Stimulated activated CD8-positive, alpha-beta memory T cell treated with anti-CD3 and anti-CD28 coated beads, Interleukin-2, amount 100 ng/mL, for 1 hour (primary cell): ENCODE measurements around the gene ATP6V0E2.

Experiments
- DNase-seq, 2 donors: peaks; one replicate each; pipeline ENCODE4 v3.0.0-alpha.2; 2020; ENCODE audit warnings: low read depth in 2 of 2

The ATP6V0E2 gene

DNA sequence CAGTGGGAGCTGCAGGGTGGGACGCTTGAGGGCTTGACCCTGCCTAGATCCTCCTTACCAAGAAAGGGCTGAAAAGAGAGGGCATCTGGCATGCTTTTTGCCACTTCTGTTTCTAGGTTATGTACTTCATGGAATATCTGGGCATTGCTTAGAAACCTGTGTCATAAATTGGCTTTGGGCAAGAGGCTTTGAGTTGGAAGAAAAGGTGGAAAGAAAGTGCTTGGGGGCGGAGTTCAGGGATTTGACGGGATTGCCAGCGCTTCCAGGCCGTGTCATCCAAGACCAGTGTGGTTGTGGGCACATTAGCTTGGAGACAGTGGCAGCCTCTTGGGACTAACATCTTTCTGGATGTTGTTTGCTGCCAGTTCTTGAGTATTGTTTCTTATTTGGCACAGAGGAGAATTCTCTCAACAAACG, 34.8 kb upstream of the ATP6V0E2 start:
- no peak for DNase-seq

DNA sequence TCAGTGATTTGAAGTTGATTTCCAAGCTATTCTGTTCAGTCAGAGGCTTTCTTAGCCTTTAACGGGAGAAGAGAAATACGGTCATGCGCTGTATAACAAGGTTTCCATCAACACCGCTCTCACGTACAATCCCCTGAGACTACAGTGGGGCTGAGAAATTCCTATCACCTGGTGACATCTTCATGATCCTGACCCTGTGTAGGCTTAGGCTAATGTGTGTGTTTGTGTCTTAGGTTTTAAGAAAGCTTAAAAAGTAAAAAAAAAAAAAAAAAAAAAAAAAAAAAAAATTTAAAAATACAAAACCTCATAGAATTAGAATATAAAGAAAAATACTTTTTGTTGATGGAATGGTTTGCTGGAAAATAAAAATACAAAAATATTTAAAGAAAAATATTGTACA, 33.8 kb upstream of the ATP6V0E2 start:
- DNase-seq, result no peak

DNA sequence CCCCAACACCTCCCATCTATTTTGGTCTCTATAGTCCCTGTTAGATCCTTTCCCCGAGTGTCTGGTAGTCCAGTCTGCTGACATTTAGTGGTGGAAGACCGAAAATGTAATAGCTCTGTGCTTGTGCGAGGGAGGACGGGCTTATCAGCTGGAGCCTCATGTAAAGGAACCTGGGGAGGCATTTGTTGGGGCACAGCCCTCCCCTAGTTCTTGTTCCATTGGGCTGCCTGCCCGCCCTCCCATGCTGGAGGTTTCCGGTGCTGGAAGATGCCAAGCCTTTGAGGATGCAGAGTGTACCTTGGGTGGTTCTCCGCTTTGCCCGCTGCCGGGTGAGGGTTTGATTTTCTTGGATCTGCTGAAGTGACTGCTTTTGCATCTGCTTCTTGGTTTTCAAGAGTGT, 30.2 kb upstream of the ATP6V0E2 start:
- no peak for DNase-seq

DNA sequence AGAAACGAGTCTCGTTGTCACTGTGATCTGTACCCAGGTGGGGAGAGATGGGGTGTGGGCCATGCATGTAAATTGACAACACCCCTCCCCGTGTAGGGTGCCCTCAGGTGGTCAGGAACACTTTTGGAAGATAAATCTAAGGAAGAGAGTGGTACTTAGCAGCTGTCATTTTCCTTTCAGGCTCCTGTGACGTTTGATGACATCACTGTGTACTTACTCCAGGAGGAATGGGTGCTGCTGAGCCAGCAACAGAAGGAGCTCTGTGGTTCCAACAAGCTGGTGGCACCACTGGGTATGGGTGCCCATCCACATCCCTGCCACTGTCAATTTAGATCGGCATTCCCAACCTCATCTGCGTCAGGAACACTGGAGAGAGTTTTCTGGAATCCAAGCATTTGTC, 29.3 kb upstream of the ATP6V0E2 start:
- DNase-seq, result no peak

DNA sequence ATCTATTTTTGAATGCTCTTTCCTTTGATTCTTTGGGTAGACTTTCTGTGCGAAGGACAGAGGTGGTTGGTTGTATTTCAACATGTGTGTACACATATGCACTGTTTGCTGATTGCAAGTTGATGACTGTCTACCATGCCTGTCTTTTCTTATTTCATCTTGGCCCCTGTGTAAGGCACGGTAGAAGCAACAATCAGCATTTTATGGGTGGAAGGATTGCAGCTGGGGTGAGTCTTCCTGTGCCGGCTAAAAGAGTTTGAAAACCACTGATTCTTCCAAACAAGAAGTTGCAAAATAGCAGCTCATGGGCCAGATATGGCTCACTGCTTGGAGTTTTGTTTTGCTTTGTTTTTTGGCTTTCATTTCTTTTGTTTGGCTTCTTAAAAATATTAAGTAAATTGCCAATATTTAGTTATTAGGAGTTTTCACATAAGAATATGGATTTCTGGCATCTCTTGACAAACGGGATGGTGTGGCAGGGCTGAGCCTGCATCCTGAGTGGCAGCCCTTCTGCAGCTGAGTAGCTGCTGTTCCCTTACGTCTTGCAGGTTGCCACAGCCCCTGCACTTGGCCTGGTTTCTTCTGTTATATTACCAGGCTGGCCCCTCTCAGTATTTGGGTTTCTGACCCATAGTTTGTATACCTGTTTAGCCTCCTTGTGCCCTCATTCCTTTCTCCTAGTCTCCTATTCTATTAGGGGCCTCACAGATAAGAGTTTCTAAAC, 28.4 kb upstream of the ATP6V0E2 start:
- no peak for DNase-seq

DNA sequence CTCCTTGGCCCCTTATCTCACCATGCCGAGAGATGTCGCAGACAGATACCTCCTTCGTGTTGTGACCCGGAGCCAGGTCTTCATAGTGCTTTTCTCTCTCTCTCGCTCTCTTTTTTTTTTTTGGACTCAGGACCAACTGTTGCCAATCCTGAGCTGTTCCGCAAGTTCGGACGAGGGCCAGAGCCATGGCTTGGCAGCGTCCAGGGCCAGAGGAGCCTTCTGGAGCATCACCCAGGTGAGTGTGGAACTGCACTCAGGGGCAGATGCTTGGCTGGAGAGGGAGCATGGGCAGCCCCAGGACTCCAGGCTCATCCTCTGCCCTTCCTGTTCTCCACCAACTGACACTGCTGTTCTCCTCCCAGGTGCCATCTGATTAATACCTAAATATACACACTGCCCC, 27.7 kb upstream of the ATP6V0E2 start:
- DNase-seq, result no peak

DNA sequence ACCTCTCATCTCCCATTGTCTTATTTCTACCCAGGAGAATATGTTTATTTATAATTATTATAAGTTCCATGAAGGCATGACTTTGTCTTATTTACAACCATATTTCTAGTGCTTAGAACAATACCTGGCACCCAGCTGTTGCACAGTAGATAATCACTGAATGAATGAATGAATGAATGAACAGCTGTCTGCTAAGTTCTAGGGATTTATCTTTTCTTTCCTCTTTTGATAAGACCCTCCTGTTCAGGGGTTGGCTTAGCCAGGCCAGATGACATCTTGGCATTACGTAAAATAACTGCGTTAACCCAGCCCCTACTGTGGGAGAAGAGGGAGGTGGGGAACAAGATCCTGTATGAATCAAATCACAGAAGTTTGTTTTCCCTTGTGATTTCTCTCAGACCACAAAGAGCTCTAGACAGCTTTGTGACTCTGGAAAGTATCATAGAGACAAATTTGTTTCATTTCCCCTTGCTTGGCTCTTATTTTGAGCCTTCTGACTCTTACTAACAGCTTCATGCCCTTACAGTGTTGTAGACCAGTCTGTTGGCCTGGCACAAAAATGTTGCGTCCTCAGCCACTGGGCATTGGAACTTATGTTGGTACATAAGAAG, 27.2 kb upstream of the ATP6V0E2 start:
- no peak for DNase-seq

DNA sequence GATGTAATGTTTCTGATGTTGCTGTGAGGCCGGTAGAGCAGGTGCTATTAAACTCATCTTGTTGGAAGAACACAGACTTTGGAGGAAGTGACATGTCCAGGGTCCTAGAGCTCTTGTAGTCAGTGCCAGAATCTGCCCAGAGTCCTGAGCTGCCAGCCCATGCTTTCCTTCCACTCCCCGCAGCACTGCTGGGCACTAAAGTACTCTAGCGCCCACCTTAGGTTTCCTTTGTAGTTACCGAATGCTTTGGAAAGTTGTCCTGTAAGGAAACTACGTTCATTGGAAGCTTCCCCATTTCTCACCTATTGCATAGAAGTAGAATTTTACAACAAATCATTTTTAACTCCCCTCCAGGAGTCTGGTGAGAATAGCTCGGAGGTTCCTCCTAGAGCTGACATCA, 24.6 kb upstream of the ATP6V0E2 start:
- DNase-seq, result no peak

DNA sequence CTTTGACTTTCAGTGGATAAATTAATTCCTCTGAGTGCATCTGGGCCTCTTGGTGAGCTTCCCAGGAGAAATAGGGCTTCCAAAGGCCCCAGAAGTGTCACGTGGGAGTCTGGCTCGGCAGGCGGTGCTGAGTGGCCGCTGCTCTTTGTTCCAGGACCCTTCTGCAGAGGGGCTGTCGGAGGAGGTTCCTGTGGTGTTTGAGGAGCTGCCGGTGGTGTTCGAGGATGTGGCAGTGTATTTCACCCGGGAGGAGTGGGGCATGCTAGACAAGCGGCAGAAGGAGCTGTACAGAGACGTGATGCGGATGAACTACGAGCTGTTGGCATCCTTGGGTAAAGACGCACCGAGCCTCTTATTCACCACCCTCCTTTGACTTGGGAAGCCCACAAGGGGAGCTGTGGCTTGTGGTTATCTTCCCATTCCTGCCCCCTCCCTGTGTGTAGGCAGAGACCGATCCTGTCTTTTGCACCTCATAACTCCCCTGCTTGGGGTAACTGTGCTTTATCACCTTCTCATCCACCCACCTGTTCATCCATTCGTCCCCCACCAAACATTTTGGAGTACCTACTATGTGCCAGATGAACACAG, 23.7 kb upstream of the ATP6V0E2 start:
- no peak for DNase-seq

DNA sequence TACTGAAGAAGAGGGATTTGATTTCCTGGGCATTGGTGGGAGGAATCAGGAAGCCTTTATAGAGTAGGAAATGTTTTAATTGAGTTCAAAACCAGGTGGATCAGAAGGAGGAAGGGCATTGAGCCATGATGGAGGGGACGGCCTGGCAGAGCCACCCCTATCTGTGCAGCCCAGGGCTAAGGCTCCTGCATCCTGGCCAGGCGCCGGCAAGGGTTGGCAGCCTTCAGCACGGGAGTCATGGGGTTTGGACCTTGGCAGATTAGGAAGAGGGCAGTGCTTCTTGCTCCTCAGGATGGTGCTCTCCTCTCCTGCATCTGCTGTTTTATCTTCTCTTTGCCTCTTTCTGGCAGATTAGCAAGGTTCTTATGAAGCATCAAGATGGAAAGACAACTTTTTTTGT, 23.1 kb upstream of the ATP6V0E2 start:
- DNase-seq, result no peak

DNA sequence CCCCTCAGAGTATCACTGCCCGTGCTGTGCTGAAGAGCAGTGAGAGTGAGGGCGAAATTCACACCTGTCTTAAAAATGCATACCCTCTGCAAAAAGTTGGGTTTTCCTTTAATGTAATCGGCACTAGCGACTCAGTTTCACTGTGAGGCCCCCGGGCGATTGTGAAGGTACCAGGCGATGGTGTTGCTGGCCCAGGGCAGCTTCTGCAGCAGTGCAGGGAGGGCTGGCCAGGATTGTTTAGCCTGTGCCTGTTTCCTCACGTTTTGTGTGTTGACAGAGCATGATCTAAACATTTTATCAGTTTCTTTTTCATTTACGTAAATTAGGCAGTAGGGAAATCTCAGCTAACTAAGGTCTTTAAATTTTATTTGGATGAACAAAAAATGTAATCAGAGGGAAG, 22.3 kb upstream of the ATP6V0E2 start:
- DNase-seq, result no peak

DNA sequence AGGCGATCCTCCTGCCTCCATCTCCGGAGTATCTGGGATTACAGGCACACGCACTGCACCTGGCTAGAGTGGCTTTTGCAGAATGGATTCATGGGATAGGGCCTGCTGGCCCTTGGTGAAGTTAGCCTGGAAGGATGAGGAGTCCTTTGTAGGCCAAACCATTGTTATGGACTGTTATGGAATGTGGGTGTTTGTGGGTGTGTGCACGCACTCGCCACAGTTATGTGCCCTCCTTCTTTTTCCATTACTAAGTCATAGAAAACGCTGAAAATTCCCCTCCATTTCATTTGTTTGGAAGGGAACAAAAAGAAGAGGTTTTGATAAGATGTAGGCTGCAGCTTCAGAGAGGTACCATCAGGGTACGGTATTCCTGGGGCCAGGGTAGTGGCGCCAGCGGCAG, 20.6 kb upstream of the ATP6V0E2 start:
- no peak for DNase-seq

DNA sequence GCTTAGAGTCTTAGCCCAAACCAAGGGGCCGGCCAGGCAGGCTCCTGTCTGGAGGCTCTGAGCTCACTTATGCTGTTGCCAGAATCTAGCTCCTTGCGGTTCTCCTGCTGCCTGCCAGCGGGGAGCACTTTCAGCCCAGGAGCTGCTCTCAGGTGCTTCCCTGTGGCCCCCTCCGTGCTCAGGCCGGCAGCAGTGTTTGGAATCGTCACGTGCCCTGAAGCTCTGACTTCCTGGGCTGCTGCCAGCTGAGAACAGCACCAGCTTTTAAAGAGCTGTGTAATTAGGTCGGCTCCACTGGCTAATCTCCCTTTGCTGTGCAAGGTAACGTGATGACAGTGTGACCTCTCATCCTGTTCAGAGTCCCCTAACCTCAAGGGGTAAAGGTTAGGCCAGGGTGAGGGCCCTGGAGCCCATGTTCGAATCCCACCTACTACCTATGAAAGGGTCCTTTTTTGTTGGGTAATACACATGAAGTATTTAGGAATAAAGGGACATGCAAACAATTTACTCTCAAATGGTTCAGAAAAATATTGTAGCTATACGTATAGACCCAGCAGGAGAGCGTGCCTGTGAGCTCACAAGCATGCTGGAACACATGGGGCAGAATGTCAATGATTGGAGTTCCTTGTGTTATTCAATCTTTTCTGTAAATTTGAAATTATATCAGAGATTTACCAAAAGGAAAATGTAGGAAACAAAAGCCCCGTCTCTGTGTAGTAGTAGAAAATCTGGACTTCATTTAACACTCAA, 19.0 kb upstream of the ATP6V0E2 start:
- no peak for DNase-seq

DNA sequence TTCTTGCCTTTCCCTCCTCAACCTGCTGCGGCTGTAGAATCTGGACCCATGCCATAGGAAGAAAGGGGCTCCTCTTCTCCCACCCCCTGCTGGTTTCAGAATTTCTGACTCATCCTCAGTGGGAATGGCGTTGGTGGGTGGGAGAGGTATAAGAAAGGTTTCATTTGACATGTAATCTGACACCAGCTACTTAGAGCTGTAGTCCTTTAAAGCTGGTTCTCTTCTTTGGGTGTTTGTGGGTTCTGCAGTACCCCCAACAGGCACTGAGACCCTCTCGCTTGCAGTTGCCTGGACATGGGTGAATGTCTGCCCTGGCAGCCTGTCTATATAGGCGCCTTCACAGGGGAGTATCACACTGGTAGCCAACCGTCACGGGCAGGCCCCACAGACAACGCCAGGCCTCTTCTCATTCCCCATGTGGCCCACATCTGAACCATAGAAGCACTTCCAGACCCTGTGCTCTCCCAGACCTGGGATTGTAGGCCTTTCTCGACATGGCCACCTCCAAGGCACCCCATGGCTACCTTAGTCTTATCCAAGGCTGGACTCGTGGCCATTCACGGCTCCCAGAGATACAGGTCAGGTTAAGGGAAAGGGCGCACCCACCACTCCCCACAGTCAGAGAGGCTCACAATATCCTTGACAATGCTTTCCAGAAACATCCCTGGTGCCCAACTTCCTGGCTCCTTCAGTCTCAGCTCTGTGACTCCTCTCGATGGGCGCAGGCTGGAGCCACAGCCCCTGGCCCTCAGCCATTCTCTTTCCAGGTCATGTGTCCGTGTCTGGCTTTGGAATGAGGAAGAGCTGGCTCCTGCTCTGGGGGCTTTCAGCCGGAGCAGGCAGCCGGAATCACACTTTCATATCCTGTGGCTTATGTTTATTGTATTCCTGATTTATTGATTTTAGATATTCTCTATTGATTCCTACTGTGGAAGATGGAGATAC, 18.1 kb upstream of the ATP6V0E2 start:
- no peak for DNase-seq

DNA sequence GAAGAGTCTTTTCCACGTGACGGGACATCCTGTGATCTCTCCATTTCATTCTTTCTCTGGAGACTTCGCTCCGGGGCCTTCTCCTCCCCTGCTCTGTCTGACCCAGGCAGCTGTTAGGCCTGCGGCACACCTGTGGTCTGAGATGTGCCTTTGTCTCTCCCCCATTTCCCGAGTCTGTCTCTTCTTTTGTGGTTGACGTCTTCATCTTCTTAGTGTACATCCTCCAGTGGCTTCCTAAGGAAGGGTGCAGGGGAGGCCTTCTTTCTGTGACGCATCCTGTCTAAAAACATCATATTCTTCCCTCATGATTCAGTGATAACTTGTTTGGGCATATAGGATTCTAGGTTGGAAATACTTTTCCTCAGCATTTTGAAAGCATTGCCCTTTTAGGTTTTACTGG, 17.2 kb upstream of the ATP6V0E2 start:
- DNase-seq, result no peak

DNA sequence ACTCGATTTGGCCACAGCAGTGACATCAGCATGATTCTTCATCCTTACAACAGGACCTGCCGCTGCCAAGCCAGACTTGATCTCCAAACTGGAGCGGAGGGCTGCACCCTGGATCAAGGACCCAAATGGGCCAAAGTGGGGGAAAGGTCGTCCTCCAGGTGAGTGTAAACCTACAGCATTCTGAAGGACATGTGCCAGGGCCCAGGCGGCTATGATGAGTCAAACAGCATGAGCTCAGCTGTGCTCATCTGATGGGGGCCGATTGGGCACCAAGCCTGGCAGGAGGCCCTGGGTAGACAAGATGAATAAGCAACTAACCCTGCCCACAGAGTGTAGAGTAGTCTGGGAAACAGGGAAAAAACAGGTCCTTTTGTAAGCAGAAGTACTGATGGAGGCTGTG, 14.4 kb upstream of the ATP6V0E2 start:
- no peak for DNase-seq

DNA sequence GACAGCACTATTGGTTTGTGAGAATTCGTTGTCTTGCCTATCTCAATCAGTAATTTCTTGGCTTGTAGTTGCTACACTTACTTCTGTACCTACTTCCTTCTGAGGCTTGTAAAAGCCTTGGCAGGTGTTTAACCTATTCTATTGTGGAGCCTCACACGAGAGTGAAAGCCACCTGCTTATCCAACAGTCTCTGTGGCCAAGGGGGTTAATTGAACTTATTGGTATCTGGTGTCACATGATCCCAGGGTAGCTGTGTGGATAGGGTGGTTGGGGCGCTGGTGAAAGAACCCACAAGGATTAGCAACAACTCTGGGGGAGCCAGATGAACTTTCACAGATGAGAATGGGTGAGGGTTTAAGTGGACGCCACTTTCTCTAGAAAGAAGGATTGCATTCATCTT, 13.9 kb upstream of the ATP6V0E2 start:
- no peak for DNase-seq

DNA sequence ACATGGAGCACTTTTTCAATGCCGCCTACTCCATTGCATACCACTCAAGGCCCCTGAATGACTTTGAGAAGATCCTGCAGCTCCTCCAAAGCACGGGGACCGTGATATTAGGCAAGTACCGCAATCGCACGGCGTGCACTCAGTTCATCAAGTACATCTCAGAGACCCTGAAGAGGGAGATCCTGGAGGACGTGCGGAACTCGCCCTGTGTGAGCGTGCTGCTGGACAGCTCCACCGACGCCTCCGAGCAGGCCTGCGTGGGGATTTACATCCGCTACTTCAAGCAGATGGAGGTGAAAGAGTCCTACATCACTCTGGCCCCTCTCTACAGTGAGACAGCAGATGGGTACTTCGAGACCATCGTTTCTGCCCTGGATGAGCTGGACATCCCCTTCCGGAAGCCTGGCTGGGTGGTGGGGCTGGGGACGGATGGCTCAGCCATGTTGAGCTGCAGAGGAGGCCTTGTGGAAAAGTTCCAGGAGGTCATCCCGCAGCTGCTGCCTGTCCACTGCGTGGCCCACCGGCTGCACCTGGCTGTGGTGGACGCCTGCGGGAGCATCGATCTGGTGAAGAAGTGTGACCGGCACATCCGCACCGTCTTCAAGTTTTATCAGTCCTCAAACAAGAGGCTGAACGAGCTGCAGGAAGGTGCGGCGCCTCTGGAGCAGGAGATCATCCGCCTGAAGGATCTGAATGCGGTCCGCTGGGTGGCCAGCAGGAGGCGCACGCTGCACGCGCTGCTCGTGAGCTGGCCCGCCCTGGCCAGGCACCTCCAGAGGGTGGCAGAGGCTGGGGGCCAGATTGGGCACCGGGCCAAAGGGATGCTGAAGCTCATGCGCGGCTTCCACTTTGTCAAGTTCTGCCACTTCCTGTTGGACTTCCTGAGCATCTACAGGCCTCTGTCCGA, 12.7 kb upstream of the ATP6V0E2 start:
- no peak for DNase-seq

DNA sequence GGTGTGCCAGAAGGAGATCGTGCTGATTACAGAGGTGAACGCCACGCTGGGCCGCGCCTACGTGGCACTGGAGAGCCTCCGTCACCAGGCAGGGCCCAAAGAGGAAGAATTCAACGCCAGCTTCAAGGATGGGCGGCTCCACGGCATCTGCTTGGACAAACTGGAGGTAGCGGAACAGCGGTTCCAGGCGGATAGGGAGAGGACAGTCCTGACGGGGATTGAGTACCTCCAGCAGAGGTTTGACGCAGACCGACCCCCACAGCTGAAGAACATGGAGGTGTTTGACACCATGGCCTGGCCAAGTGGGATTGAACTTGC, 12.1 kb upstream of the ATP6V0E2 start:
- DNase-seq, result no peak

DNA sequence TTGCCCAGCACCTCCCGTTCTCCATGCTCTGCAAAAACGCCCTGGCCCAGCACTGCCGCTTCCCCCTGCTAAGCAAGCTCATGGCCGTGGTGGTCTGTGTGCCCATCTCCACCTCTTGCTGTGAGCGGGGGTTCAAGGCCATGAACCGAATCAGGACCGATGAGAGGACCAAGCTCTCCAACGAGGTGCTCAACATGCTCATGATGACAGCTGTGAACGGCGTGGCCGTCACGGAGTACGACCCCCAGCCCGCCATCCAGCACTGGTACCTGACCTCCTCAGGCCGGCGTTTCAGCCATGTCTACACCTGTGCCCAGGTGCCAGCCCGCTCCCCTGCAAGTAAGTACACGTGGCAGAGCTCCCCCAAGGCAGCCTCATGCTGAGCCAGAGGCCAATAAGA, 11.6 kb upstream of the ATP6V0E2 start:
- no peak for DNase-seq

DNA sequence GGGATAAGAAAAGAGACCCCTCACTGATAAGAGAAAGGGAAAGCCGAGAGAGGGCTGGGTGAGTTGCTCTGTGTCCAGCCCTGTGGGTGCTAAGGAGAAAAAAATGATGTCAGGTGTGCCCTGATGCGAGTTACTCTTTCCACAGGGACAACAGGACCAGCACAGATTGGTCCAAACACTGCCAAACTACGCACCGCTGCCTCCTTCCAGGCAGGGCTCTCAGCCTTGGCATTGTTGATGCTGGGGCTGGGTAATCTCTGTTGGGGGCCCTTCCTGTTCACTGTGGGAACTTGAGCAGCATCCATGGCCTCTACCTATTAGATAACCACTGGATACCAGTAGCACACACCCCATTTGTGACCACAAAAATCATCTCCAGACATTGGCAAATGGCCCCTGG, 10.3 kb upstream of the ATP6V0E2 start:
- no peak for DNase-seq
